NCI-H748 treated with DMSO at 0.1 percent for 48 hours (cell line): Measurements from ENCODE around the gene C1QL4.
"Not testable (repeated sequence)": the region's sequence is repeated elsewhere in the genome, so short reads cannot be mapped to it uniquely, and the experiment has no call there.

ENCODE experiments used
- DNase-seq: peaks from one replicate; lab custom pipeline; 2025; lab: John Stamatoyannopoulos, UW

The C1QL4 gene

GRCh38 chr12:49336645-49337584, at the start of gene C1QL4:
C1QL4 (minus strand) TSS chr12:49337188; CDS start chr12:49336477, 711 bp downstream.
- DNase-seq = peak; percentile 61

GRCh38 chr12:49380184-49380583, 43.2 kb upstream of the C1QL4 start:
- not testable (repeated sequence) for DNase-seq

GRCh38 chr12:49377386-49377785, 40.4 kb upstream of the C1QL4 start:
- no peak for DNase-seq

GRCh38 chr12:49375406-49375805, 38.4 kb upstream of the C1QL4 start:
- no peak for DNase-seq

- no peak for DNase-seq
Measured at GRCh38 chr12:49370539-49370938, 33.6 kb upstream of the C1QL4 start.

- DNase-seq = no peak
Measured at GRCh38 chr12:49369411-49370145, 32.6 kb upstream of the C1QL4 start.

- no peak for DNase-seq
Measured at GRCh38 chr12:49368240-49368600, 31.2 kb upstream of the C1QL4 start.

- peak; percentile 40 for DNase-seq
Measured at GRCh38 chr12:49367381-49368239, 30.6 kb upstream of the C1QL4 start, which contains the start of gene SPATS2. SPATS2 (plus strand) TSS chr12:49367462; CDS start chr12:49461013, 93,551 bp downstream.

GRCh38 chr12:49366652-49367380, 29.8 kb upstream of the C1QL4 start:
- peak; percentile 77 for DNase-seq

- DNase-seq = no peak
Measured at GRCh38 chr12:49366096-49366651, 29.2 kb upstream of the C1QL4 start.

- no peak for DNase-seq
Measured at GRCh38 chr12:49365542-49365941, 28.6 kb upstream of the C1QL4 start.

- DNase-seq = no peak
Measured at GRCh38 chr12:49364989-49365388, 28.0 kb upstream of the C1QL4 start.

- DNase-seq = no peak
Measured at GRCh38 chr12:49362077-49362476, 25.1 kb upstream of the C1QL4 start.

GRCh38 chr12:49359671-49360070, 22.7 kb upstream of the C1QL4 start:
- no peak for DNase-seq

- peak; percentile 82 for DNase-seq
Measured at GRCh38 chr12:49358483-49359141, 21.6 kb upstream of the C1QL4 start.

GRCh38 chr12:49357103-49357678, 20.2 kb upstream of the C1QL4 start:
- DNase-seq = no peak

GRCh38 chr12:49355913-49356312, 18.9 kb upstream of the C1QL4 start:
- DNase-seq = no peak

GRCh38 chr12:49352351-49352750, 15.4 kb upstream of the C1QL4 start:
- no peak for DNase-seq

GRCh38 chr12:49349266-49349665, 12.3 kb upstream of the C1QL4 start:
- DNase-seq = no peak

- DNase-seq = no peak
Measured at GRCh38 chr12:49348781-49349180, 11.8 kb upstream of the C1QL4 start.
